AG04450 (cell line): ENCODE data around the gene GPX1. TPM values are rescaled to one million over a fixed set of nuclear protein-coding genes. Genes with fewer than 3 reads are reported as not detected.

ENCODE experiments used
- CTCF ChIA-PET: fragments of 300-600, 350-600 bp; formaldehyde crosslinking; extraction: SDS; loops from one replicate; lab custom pipeline; 2022; ENCODE audit warnings: antibody characterized with exemption, inconsistent platforms; lab: Charles Lee
- POLR2A ChIA-PET: fragments of 350-600 bp; formaldehyde crosslinking; extraction: SDS; loops from one replicate; lab custom pipeline; 2021; ENCODE audit warnings: antibody characterized with exemption, inconsistent platforms; lab: Yijun Ruan, JAX
- DNase-seq: peaks from one replicate; pipeline ENCODE4 v3.0.0-alpha.2; 2011; ENCODE audit warnings: low read depth, low spot score
- H3K27ac ChIP-seq: one replicate; pipeline ENCODE4 v1.5.1; 2012; ENCODE audit warnings: low read depth, low read length, control low read depth
- H3K27me3 ChIP-seq: one replicate; pipeline ENCODE4 v1.6.0; 2012; ENCODE audit warnings: low read length; ENCODE audit not compliant: control insufficient read depth, insufficient read depth
- H3K4me3 ChIP-seq: 2 replicates; pipeline ENCODE4 v1.5.1; 2011; ENCODE audit warnings: mild to moderate bottlenecking, low read depth, low read length, control low read depth
- H3K9me3 ChIP-seq: 2 replicates; pipeline ENCODE4 v1.5.1; 2012; ENCODE audit warnings: low read length; ENCODE audit not compliant: control insufficient read depth, insufficient read depth
- polyA plus RNA-seq: library from polyadenylated mRNA; depleted of rRNA; stranded (reverse); fragments of >200 nt; gene quantifications from 2 replicates; pipeline ENCODE4 v1.2.3, GENCODE V29; 2011
- TF ChIP-seq, protein P1 (sequence below): IDR thresholded peaks from 2 replicates; pipeline ENCODE4 v1.5.1; 2011; ENCODE audit warnings: low read depth, low read length, control low read depth, inconsistent platforms

GPX1 gene
- polyA plus RNA-seq, 1 experiment: 434 TPM

- H3K4me3 ChIP-seq: no peak overlapping the region
- no peak for DNase-seq
- POLR2A ChIA-PET: no interaction called here
- CTCF ChIA-PET: interaction anchor here (1.0 kb wide), 1 partner anchor 12 kb away, joined by 3 read pairs; no protein-coding TSS in a partner anchor
- no peak overlapping the region for H3K27ac ChIP-seq
- TF ChIP-seq, protein P1, sequence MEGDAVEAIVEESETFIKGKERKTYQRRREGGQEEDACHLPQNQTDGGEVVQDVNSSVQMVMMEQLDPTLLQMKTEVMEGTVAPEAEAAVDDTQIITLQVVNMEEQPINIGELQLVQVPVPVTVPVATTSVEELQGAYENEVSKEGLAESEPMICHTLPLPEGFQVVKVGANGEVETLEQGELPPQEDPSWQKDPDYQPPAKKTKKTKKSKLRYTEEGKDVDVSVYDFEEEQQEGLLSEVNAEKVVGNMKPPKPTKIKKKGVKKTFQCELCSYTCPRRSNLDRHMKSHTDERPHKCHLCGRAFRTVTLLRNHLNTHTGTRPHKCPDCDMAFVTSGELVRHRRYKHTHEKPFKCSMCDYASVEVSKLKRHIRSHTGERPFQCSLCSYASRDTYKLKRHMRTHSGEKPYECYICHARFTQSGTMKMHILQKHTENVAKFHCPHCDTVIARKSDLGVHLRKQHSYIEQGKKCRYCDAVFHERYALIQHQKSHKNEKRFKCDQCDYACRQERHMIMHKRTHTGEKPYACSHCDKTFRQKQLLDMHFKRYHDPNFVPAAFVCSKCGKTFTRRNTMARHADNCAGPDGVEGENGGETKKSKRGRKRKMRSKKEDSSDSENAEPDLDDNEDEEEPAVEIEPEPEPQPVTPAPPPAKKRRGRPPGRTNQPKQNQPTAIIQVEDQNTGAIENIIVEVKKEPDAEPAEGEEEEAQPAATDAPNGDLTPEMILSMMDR: peak; percentile 28; the same call in 1 of the 2 replicates
- no peaks in the 10 kb centered on the region; the same call in 1 of the 2 replicates for H3K9me3 ChIP-seq
- no peaks in the 10 kb centered on the region for H3K27me3 ChIP-seq
These were observed 30.7 kb downstream of the GPX1 start for GRCh38 chr3:49327485-49327884.

DNA sequence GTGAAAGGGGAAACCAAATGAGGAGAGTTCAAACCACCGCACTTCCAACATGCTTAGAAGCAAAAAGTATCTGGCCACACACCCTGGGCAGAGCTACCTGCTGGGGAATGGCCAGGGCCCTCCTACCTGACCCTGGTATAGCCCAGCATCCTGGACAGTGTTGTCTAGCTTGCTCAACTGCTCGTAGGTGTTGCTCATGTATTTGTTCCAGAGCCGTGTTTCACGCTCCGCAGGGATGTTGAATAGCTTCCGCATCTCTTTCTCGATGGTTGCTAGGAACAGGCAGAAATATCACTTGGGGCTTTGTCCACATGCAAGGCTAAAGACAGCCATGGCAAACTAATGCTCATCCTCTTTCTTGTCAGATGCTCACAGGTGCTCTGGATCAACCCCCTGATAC lies 33.4 kb downstream of the GPX1 start:
- TF ChIP-seq, protein P1: no peak
- Histone ChIP-seq H3K27ac (no peak overlapping the region), H3K27me3 (no peaks in the 10 kb centered on the region), H3K4me3 (no peak overlapping the region), H3K9me3 (no peaks in the 10 kb centered on the region)
- DNase-seq: no peak
- POLR2A ChIA-PET: no interaction called here
- CTCF ChIA-PET: no interaction called here

- no peak for DNase-seq
- CTCF ChIA-PET: no interaction called here
- no peak overlapping the region for H3K27ac ChIP-seq
- H3K9me3 ChIP-seq: no peaks in the 10 kb centered on the region
- TF ChIP-seq, protein P1: no peak
- H3K4me3 ChIP-seq: no peak overlapping the region
- H3K27me3 ChIP-seq: no peaks in the 10 kb centered on the region
- POLR2A ChIA-PET: no interaction called here
These were observed 41.3 kb downstream of the GPX1 start for GRCh38 chr3:49316696-49317457.

DNA sequence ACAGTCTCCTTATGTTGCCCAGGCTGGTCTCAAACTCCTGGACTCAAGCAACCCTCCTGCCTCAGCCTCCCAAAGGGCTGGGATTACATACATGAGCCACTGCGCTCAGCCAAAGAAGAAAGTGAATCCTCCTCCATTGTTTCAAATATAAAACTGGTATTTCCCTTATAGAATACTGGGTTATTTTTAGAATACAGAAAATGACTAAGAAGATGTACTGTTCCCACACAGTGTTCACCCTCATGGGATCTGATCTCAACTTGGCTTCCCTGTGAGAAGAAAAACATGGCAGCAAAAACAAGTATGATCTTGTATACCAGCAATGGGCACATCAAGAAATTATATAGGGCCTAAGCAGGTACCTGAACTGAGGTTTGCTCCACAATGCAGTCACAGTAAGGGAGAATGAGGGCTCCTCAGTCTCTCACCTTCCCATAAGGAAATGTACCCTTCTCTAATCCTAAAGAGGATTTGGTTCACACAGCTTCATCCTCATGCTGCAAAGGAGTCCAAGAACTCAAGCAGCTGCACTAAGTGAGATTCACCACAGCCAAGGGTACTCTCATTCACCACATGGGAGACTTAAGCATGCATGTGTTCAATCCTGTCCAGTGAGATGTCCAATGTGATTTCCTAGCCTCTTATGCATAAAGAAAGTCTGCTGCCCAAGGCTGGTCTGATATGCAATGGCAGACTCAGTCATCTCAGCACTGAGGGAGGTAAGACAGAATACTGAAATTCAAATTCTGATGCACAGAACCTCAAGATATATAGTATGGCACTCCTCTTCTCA lies 44.1 kb downstream of the GPX1 start:
- Histone ChIP-seq H3K4me3 (no peak overlapping the region), H3K27me3 (no peaks in the 10 kb centered on the region), H3K27ac (peak overlapping the region; percentile 57), H3K9me3 (no peaks in the 10 kb centered on the region)
- TF ChIP-seq, protein P1: no peak
- DNase-seq: no peak
- ChIA-PET CTCF (no interaction called here), POLR2A (interaction anchor here (0.7 kb wide), 1 partner anchor 102 kb away, joined by 3 read pairs; no protein-coding TSS in a partner anchor)
